Osteoblast (primary cell): ENCODE results near the gene NEFH. TPM values are rescaled to one million over a fixed set of nuclear protein-coding genes. Genes with fewer than 3 reads are reported as not detected.

Experiments used
- DNase-seq: peaks from one replicate; pipeline ENCODE4 v3.0.0; 2011; ENCODE audit warnings: low spot score, mixed read lengths; ENCODE audit not compliant: insufficient read length; ENCODE audit errors: missing footprints
- H2AFZ ChIP-seq: 2 replicates; pipeline ENCODE4 v1.6.0; 2011; ENCODE audit warnings: mild to moderate bottlenecking, low read length
- H3K27ac ChIP-seq: 2 replicates; pipeline ENCODE4 v1.5.1; 2011; ENCODE audit warnings: mild to moderate bottlenecking, low read depth, low read length, moderate library complexity
- H3K27me3 ChIP-seq: 2 replicates; pipeline ENCODE4 v1.6.0; 2012; ENCODE audit warnings: mild to moderate bottlenecking, control low read depth, inconsistent platforms, low read length, moderate library complexity; ENCODE audit not compliant: insufficient read depth
- H3K36me3 ChIP-seq: 2 replicates; pipeline ENCODE4 v1.5.1; 2011; ENCODE audit warnings: mild to moderate bottlenecking, low read length, control low read depth, moderate library complexity; ENCODE audit not compliant: insufficient read depth
- H3K4me1 ChIP-seq: 2 replicates; pipeline ENCODE4 v1.5.1; 2011; ENCODE audit warnings: mild to moderate bottlenecking, low read length, control low read depth, moderate library complexity; ENCODE audit not compliant: insufficient read depth
- H3K4me2 ChIP-seq: 2 replicates; pipeline ENCODE4 v1.6.0; 2011; ENCODE audit warnings: mild to moderate bottlenecking, low read length; ENCODE audit not compliant: insufficient read depth
- H3K4me3 ChIP-seq: fragments of 200-600 bp; sonication (generic); 3 replicates; pipeline ENCODE4 v1.5.1; 2012; ENCODE audit warnings: mild to moderate bottlenecking, low read length, inconsistent platforms; ENCODE audit not compliant: insufficient read depth
- H3K79me2 ChIP-seq: 2 replicates; pipeline ENCODE4 v1.6.0; 2012; ENCODE audit warnings: mild to moderate bottlenecking, low read length, control low read depth, inconsistent platforms; ENCODE audit not compliant: insufficient read depth
- H3K9me3 ChIP-seq: 2 replicates; pipeline ENCODE4 v1.5.1; 2011; ENCODE audit warnings: low read depth, low read length, control low read depth
- H4K20me1 ChIP-seq: 2 replicates; pipeline ENCODE4 v1.6.0; 2012; ENCODE audit warnings: mild to moderate bottlenecking, low read length, control low read depth; ENCODE audit not compliant: insufficient read depth
- CTCF ChIP-seq: IDR thresholded peaks from 2 replicates; pipeline ENCODE4 v1.5.1; 2011; ENCODE audit warnings: mild to moderate bottlenecking, low read depth, low read length, moderate library complexity; ENCODE audit errors: extremely low read depth
- total RNA-seq: library from RNA; depleted of rRNA; stranded (reverse); fragments of >200 nt; gene quantifications from 2 replicates; pipeline ENCODE4 v1.2.3, GENCODE V29; 2012

Gene NEFH
- total RNA-seq, 1 donor: 0.36 TPM

- H3K4me2 ChIP-seq: no peak overlapping the region
- H3K9me3 ChIP-seq: no peaks in the 10 kb centered on the region
- peaks cover 55% of the 10 kb centered on the region for H3K27me3 ChIP-seq
- no peaks in the 10 kb centered on the region for H3K4me1 ChIP-seq
- DNase-seq: peak; percentile 83
- H4K20me1 ChIP-seq: no peaks in the 10 kb centered on the region
- no peak overlapping the region for H3K27ac ChIP-seq
- peak overlapping the region; percentile 28 for H3K4me3 ChIP-seq
- H3K36me3 ChIP-seq: no peaks in the 10 kb centered on the region
- TF ChIP-seq CTCF: no peak
- no peaks in the 10 kb centered on the region for H3K79me2 ChIP-seq
- H2AFZ ChIP-seq: no peak overlapping the region
Observed at GRCh38 chr22:29481265-29482000, 1.4 kb downstream of the NEFH start.

GRCh38 chr22:29482253-29482652, 2.2 kb downstream of the NEFH start:
- no peaks in the 10 kb centered on the region for H4K20me1 ChIP-seq
- TF ChIP-seq CTCF: no peak
- no peaks in the 10 kb centered on the region for H3K79me2 ChIP-seq

GRCh38 chr22:29482726-29483125, 2.7 kb downstream of the NEFH start:
- no peak overlapping the region for H3K27ac ChIP-seq
- peaks cover 46% of the 10 kb centered on the region for H3K27me3 ChIP-seq
- no peak overlapping the region for H2AFZ ChIP-seq
- no peaks in the 10 kb centered on the region for H4K20me1 ChIP-seq
- no peak overlapping the region for H3K4me2 ChIP-seq
- TF ChIP-seq CTCF: no peak
- H3K79me2 ChIP-seq: no peaks in the 10 kb centered on the region
- H3K4me1 ChIP-seq: no peaks in the 10 kb centered on the region
- H3K9me3 ChIP-seq: no peaks in the 10 kb centered on the region
- no peak overlapping the region for H3K4me3 ChIP-seq
- no peak for DNase-seq
- H3K36me3 ChIP-seq: no peaks in the 10 kb centered on the region

More at GRCh38 chr22:29482253-29482652, 2.2 kb downstream of the NEFH start:
- peak; percentile 87 for DNase-seq
- no peak overlapping the region for H3K4me2 ChIP-seq
- H2AFZ ChIP-seq: no peak overlapping the region
- H3K9me3 ChIP-seq: no peaks in the 10 kb centered on the region
- H3K27ac ChIP-seq: no peak overlapping the region
- H3K36me3 ChIP-seq: no peaks in the 10 kb centered on the region
- peaks cover 50% of the 10 kb centered on the region for H3K27me3 ChIP-seq
- H3K4me1 ChIP-seq: no peaks in the 10 kb centered on the region
- no peak overlapping the region for H3K4me3 ChIP-seq

GRCh38 chr22:29483254-29483653, 3.2 kb downstream of the NEFH start:
- no peak for DNase-seq
- Histone ChIP-seq H2AFZ (no peak overlapping the region), H3K4me3 (no peak overlapping the region), H3K4me2 (no peak overlapping the region), H4K20me1 (no peaks in the 10 kb centered on the region), H3K36me3 (no peaks in the 10 kb centered on the region), H3K79me2 (no peaks in the 10 kb centered on the region), H3K27me3 (peaks cover 42% of the 10 kb centered on the region), H3K27ac (no peak overlapping the region), H3K4me1 (no peaks in the 10 kb centered on the region), H3K9me3 (no peaks in the 10 kb centered on the region)
- no peak for TF ChIP-seq CTCF
